Upper lobe of left lung (tissue), 4 donors: ENCODE data around the gene MISP3.

Source experiments
- EP300 ChIP-seq, 4 donors: sonication (generic); formaldehyde crosslinking; IDR thresholded peaks; one replicate each; pipeline ENCODE4 v1.5.1; 2017; ENCODE audit warnings: antibody characterized with exemption in 4 of 4, control low read depth in 2 of 4
- POLR2A ChIP-seq, 4 donors: fragments of 450-650 bp; IDR thresholded peaks; one replicate each; pipeline ENCODE4 v1.5.1; 2016 to 2017; ENCODE audit warnings: antibody characterized with exemption in 4 of 4, mild to moderate bottlenecking in 2 of 4
- POLR2AphosphoS5 ChIP-seq, 2 donors: sonication (generic); formaldehyde crosslinking; IDR thresholded peaks; one replicate each; pipeline ENCODE4 v1.5.1; 2017; ENCODE audit warnings: antibody characterized with exemption in 2 of 2
- TF ChIP-seq, protein P1 (sequence below), 6 experiments: fragments of 450-650 bp in 4 of 6; fragments of 200-600 bp in 2 of 6; sonication (generic) in 2 of 6; IDR thresholded peaks; one replicate each; pipeline ENCODE4 v1.5.1; 2016 to 2019; ENCODE audit warnings: antibody characterized with exemption in 6 of 6

DNA sequence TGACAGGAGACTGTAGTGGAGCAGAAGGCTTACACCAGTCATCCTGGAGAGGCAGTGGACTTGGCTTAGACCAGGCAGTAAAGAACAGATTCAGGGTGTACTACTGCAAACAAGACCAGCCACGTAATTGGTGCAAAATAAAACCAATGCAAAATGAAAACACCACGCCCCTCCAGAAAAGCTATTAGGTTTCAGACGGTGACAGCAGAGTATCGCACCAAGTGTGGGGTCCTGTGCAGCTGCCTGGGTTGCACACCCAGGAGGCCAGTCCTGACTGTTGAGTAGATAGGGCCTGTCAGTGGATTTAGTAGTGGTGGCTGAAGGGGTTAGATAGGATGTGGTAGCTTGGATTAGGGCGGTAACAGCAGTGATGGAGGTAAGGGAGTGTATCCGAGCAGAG lies 50.3 kb downstream of the MISP3 start:
- TF ChIP-seq, protein P1, sequence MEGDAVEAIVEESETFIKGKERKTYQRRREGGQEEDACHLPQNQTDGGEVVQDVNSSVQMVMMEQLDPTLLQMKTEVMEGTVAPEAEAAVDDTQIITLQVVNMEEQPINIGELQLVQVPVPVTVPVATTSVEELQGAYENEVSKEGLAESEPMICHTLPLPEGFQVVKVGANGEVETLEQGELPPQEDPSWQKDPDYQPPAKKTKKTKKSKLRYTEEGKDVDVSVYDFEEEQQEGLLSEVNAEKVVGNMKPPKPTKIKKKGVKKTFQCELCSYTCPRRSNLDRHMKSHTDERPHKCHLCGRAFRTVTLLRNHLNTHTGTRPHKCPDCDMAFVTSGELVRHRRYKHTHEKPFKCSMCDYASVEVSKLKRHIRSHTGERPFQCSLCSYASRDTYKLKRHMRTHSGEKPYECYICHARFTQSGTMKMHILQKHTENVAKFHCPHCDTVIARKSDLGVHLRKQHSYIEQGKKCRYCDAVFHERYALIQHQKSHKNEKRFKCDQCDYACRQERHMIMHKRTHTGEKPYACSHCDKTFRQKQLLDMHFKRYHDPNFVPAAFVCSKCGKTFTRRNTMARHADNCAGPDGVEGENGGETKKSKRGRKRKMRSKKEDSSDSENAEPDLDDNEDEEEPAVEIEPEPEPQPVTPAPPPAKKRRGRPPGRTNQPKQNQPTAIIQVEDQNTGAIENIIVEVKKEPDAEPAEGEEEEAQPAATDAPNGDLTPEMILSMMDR (IDR thresholded peaks at IDR 0.05) = no peak
- TF ChIP-seq POLR2A (IDR thresholded peaks at IDR 0.05) (no peak), EP300 (IDR thresholded peaks at IDR 0.05) (no peak), POLR2AphosphoS5 (IDR thresholded peaks at IDR 0.05) (no peak)
